Breast epithelium (tissue), 3 donors: ENCODE results near the gene ZC3H7A.

Experiments used
- CTCF ChIP-seq, 3 donors: fragments of 450-650 bp; IDR thresholded peaks; one replicate each; pipeline ENCODE4 v1.5.1; 2016 to 2017; ENCODE audit warnings: antibody characterized with exemption in 3 of 3, mild to moderate bottlenecking in 3 of 3, moderate library complexity in 3 of 3
- POLR2A ChIP-seq: fragments of 450-650 bp; IDR thresholded peaks from one replicate; pipeline ENCODE4 v1.6.1; 2016; ENCODE audit warnings: antibody characterized with exemption, mild to moderate bottlenecking, moderate library complexity

GRCh38 chr16:11711662-11712061, 85.4 kb downstream of the ZC3H7A start:
- TF ChIP-seq CTCF (IDR thresholded peaks at IDR 0.05) = no peak
- no peak for TF ChIP-seq POLR2A
